ENCODE results near the gene APPL2. TPM values are rescaled to one million over a fixed set of nuclear protein-coding genes. Genes with fewer than 3 reads are reported as not detected.
A peak's percentile ranks its signal among the peaks of the same experiment; 100 is the strongest.

Gene APPL2
- total and polyA plus RNA-seq, 12 donors: 15.9 to 122 (median 53.2) TPM

- 67 to 73% (median 71%) methylated on average over 4 of the region's 4 CpGs for WGBS, 4 donors
- H3K36me3 ChIP-seq (replicated peaks in 1 of 2): peaks cover 0 to 23% of the 10 kb centered on the region in 2 donors
- intact Hi-C loops (cut with DNase I): no loop called here
- H3K9me3 ChIP-seq (replicated peaks in 1 of 3): no peaks in the 10 kb centered on the region
- TF ChIP-seq POLR2A (IDR thresholded peaks at IDR 0.05) (no peak), CTCF (IDR thresholded peaks at IDR 0.05) (no peak)
- H3K4me1 ChIP-seq (replicated peaks in 1 of 2): peaks cover 6 to 64% of the 10 kb centered on the region in 2 donors
- no peaks in the 10 kb centered on the region for H3K27me3 ChIP-seq
- DNase-seq: no peak
- H3K27ac ChIP-seq: no peak overlapping the region
- H3K4me3 ChIP-seq: no peak overlapping the region
Observed at GRCh38 chr12:105223352-105223845, 12.6 kb downstream of the APPL2 start.

- H3K27me3 ChIP-seq: no peaks in the 10 kb centered on the region
- peak overlapping the region in 1 of 5 donors; percentile 18 for H3K27ac ChIP-seq
- 75 to 86% (median 81%) methylated on average over 13 of the region's 13 CpGs for WGBS, 4 donors
- no peak for DNase-seq
- intact Hi-C loops (cut with DNase I): no loop called here
- H3K4me3 ChIP-seq: no peak overlapping the region
- H3K4me1 ChIP-seq (replicated peaks in 1 of 2): peaks cover 6 to 65% of the 10 kb centered on the region in 2 donors
- no peaks in the 10 kb centered on the region for H3K9me3 ChIP-seq (replicated peaks in 1 of 3)
- TF ChIP-seq CTCF (IDR thresholded peaks at IDR 0.05): no peak
- no peak for TF ChIP-seq POLR2A (IDR thresholded peaks at IDR 0.05)
- peaks cover 0 to 18% of the 10 kb centered on the region in 2 donors for H3K36me3 ChIP-seq (replicated peaks in 1 of 2)
Observed at GRCh38 chr12:105222726-105223351, 13.1 kb downstream of the APPL2 start.

- peak overlapping the region in 1 of 5 donors; percentile 18 for H3K27ac ChIP-seq
- no peak overlapping the region for H3K4me3 ChIP-seq
- peaks cover 6 to 64% of the 10 kb centered on the region in 2 donors for H3K4me1 ChIP-seq (replicated peaks in 1 of 2)
- no peaks in the 10 kb centered on the region for H3K9me3 ChIP-seq (replicated peaks in 1 of 3)
- peaks cover 0 to 18% of the 10 kb centered on the region in 2 donors for H3K36me3 ChIP-seq (replicated peaks in 1 of 2)
- H3K27me3 ChIP-seq: no peaks in the 10 kb centered on the region
- TF ChIP-seq POLR2A (IDR thresholded peaks at IDR 0.05) (no peak), CTCF (IDR thresholded peaks at IDR 0.05) (no peak)
- intact Hi-C loops (cut with DNase I): no loop called here
- WGBS, 4 donors: 60 to 71% (median 64%) methylated on average over 4 of the region's 4 CpGs
- DNase-seq: no peak
Observed at GRCh38 chr12:105222284-105222655, 13.7 kb downstream of the APPL2 start.

GRCh38 chr12:105221583-105222283 is 14.2 kb downstream of the APPL2 start:
- Histone ChIP-seq H3K9me3 (replicated peaks in 1 of 3) (no peaks in the 10 kb centered on the region), H3K4me1 (replicated peaks in 1 of 2) (peaks cover 6 to 58% of the 10 kb centered on the region in 2 donors), H3K36me3 (replicated peaks in 1 of 2) (peaks cover 0 to 23% of the 10 kb centered on the region in 2 donors), H3K27ac (no peak overlapping the region), H3K4me3 (no peak overlapping the region), H3K27me3 (no peaks in the 10 kb centered on the region)
- DNase-seq: no peak
- TF ChIP-seq CTCF (IDR thresholded peaks at IDR 0.05) (no peak), POLR2A (IDR thresholded peaks at IDR 0.05) (no peak)
- WGBS, 4 donors: 83 to 91% (median 89%) methylated on average over 18 to 19 of the region's 19 CpGs
- intact Hi-C loops (cut with DNase I): no loop called here
